ENCODE measurements around the gene SCNN1G. TPM values are rescaled to one million over a fixed set of nuclear protein-coding genes. Genes with fewer than 3 reads are reported as not detected.

Gene SCNN1G
- total and polyA plus RNA-seq, 2 of the 13 experiments (the other 11 are each of a cell fraction or from before 2014, with no cell fraction given), result not detected

DNA sequence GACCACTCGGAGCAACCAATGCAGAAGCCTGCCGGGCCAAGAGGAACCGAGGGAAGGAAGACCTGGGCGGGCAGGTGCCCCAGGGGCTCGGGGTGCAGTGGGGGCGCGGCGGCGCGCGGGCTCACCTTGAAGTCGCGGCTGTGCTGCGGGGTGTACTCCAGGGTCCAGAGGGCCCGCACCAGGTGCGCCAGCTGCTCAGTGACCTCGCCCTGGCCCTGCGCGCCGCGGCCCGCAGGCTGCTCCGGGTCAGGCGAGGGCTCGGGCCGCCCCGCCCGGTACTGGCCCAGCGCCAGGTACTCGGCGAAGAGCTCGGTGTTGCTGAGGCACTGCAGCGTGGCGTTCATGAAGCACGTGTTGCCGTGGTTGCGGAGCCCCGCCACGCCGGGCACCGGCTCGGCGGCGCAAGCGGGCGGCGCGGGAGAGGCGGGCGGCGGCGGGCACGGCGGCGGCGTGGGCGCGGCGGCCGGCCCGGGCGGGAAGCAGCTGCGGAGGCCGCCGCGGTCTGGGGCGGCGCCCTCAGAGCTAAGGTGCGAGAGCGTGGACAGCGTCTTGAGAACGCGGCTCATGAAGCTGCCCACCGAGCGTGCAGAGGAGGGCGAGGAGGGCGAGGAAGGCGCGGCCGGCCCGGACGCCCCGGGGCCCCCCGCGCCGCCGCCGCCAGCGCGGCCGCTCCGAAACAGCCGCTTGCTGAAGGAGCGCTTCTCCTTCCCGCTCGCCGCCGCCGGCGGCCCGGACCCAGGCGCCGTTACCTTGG, 33.9 kb upstream of the SCNN1G start:
- peaks cover 49% of the 10 kb centered on the region for H3K79me2 ChIP-seq (ENCODE audit: insufficient read depth, low read length)
- intact Hi-C loops (cut with micrococcal nuclease; ENCODE audit: unreplicated experiment), result no loop called here
- peaks cover 4% of the 10 kb centered on the region; the same call in 1 of the 2 replicates for H4K20me1 ChIP-seq (ENCODE audit: insufficient read depth, low read length)
- FAIRE-seq (no peak), DNase-seq (ENCODE audit: low spot score) (peak; percentile 76), ATAC-seq (peak; percentile 50)
- BruUV-seq (replicated peaks), result no TSS peak
- H3K4me3 ChIP-seq (replicated peaks in 1 of 3; ENCODE audit: insufficient read depth in 1 of 3, low read depth in 2 of 3, low read length in 3 of 3), result peak overlapping the region; percentile 95 to 99 (median 95)
- H3K27ac ChIP-seq (ENCODE audit: extremely low read length, insufficient read depth, low read length), result peak overlapping the region; percentile 74
- peaks cover 0 to 5% of the 10 kb centered on the region in 2 experiments; a peak in 1 of 5 replicates for H3K27me3 ChIP-seq (ENCODE audit: control insufficient read depth in 1 of 2, insufficient read depth in 2 of 2, low read length in 2 of 2)
- CTCF ChIA-PET (ENCODE audit: low intra/inter-chr PET ratio, low total read pairs), result no interaction called here
- in situ Hi-C loops (cut with HindIII; ENCODE audit: extremely low pct_ligation_motif_present, low pct_unique_long_range_greater_than_20kb), result loop anchor here (10.0 kb wide), 1 partner anchor 64 kb away; no protein-coding TSS in a partner anchor
- no peaks in the 10 kb centered on the region for H3K9me3 ChIP-seq (ENCODE audit: low read length)
- H2AFZ ChIP-seq (ENCODE audit: low read length), result no peak overlapping the region
- no peaks in the 10 kb centered on the region; a peak in 1 of 5 replicates for H3K36me3 ChIP-seq (replicated peaks in 1 of 2; ENCODE audit: control insufficient read depth in 1 of 2, insufficient read depth in 2 of 2, low read length in 2 of 2)
- WGBS (ENCODE audit: low lambda C conversion rate), result 1% methylated on average over 50 of the region's 103 CpGs
- H3K4me2 ChIP-seq (ENCODE audit: low read depth, low read length), result peak overlapping the region; percentile 87
- POLR2A ChIA-PET, result interaction anchor here (0.6 to 2.3 kb wide), 8 partner anchors 8 to 56 kb away, joined by 3 to 11 read pairs (median 4); no protein-coding TSS in a partner anchor
- peak overlapping the region; percentile 85 for H3K9ac ChIP-seq (ENCODE audit: insufficient read depth, low read depth, low read length)
- H3K4me1 ChIP-seq (ENCODE audit: insufficient read depth, low read length), result peaks cover 69% of the 10 kb centered on the region
- TF ChIP-seq ZNF251 (CRISPR knock-in tag; IDR thresholded peaks at IDR 0.05) (no peak), ZNF773 (CRISPR knock-in tag; IDR thresholded peaks at IDR 0.05; ENCODE audit: borderline replicate concordance) (0 out of 2 replicates have a peak, but pooled peaks have one; percentile 81), PCBP1 (IDR thresholded peaks at IDR 0.05; ENCODE audit: borderline replicate concordance, low read depth, low read length) (no peak), E2F1 (CRISPR knock-in tag; IDR thresholded peaks at IDR 0.05) (no peak), ZNF430 (CRISPR knock-in tag; IDR thresholded peaks at IDR 0.05) (peak; percentile 74; the same call in 1 of the 2 replicates), IKZF4 (CRISPR knock-in tag; IDR thresholded peaks at IDR 0.05; ENCODE audit: borderline replicate concordance, low read depth, not compliant biosample characterization) (peak; percentile 88), TMF1 (CRISPR knock-in tag; IDR thresholded peaks at IDR 0.05; ENCODE audit: low read depth) (no peak), DZIP1 (CRISPR knock-in tag; IDR thresholded peaks at IDR 0.05) (0 out of 2 replicates have a peak, but pooled peaks have one; percentile 57), HOXA3 (CRISPR knock-in tag; IDR thresholded peaks at IDR 0.05) (peak; percentile 82), ZNF512 (CRISPR knock-in tag; IDR thresholded peaks at IDR 0.05) (no peak), BHLHE40 (IDR thresholded peaks at IDR 0.05; ENCODE audit: low read length) (peak; percentile 74), CCAR2 (optimal IDR thresholded peaks at IDR 0.05; ENCODE audit: low read depth, low read length) (no peak)
- TF ChIP-seq, protein P1, sequence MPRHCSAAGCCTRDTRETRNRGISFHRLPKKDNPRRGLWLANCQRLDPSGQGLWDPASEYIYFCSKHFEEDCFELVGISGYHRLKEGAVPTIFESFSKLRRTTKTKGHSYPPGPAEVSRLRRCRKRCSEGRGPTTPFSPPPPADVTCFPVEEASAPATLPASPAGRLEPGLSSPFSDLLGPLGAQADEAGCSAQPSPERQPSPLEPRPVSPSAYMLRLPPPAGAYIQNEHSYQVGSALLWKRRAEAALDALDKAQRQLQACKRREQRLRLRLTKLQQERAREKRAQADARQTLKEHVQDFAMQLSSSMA (CRISPR knock-in tag; IDR thresholded peaks at IDR 0.05), result peak; percentile 58; the same call in 1 of the 2 replicates
- TF ChIP-seq, protein P2, sequence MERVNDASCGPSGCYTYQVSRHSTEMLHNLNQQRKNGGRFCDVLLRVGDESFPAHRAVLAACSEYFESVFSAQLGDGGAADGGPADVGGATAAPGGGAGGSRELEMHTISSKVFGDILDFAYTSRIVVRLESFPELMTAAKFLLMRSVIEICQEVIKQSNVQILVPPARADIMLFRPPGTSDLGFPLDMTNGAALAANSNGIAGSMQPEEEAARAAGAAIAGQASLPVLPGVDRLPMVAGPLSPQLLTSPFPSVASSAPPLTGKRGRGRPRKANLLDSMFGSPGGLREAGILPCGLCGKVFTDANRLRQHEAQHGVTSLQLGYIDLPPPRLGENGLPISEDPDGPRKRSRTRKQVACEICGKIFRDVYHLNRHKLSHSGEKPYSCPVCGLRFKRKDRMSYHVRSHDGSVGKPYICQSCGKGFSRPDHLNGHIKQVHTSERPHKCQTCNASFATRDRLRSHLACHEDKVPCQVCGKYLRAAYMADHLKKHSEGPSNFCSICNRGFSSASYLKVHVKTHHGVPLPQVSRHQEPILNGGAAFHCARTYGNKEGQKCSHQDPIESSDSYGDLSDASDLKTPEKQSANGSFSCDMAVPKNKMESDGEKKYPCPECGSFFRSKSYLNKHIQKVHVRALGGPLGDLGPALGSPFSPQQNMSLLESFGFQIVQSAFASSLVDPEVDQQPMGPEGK (CRISPR knock-in tag; IDR thresholded peaks at IDR 0.05), result peak; percentile 36

All from HepG2 (cell line).